Activated CD4-positive, CD25-positive, alpha-beta regulatory T cell treated with anti-CD3 and anti-CD28 coated beads, Interleukin-2, amount 50 U/mL, for 72 hours (primary cell): ENCODE results near the gene LIMS2.

Experiments
- DNase-seq: peaks from one replicate; pipeline ENCODE4 v3.0.0; 2021

Gene LIMS2

GRCh38 chr2:127658146-127658545, 17.2 kb downstream of the LIMS2 start:
- DNase-seq: no peak

- DNase-seq: no peak
Measured at GRCh38 chr2:127657232-127657595, 18.1 kb downstream of the LIMS2 start.

GRCh38 chr2:127656569-127657231, 18.6 kb downstream of the LIMS2 start:
- DNase-seq: no peak

- DNase-seq: no peak
Measured at GRCh38 chr2:127655209-127656073, 19.9 kb downstream of the LIMS2 start.

GRCh38 chr2:127654838-127655175, 20.5 kb downstream of the LIMS2 start:
- no peak for DNase-seq

- no peak for DNase-seq
Measured at GRCh38 chr2:127654084-127654837, 21.1 kb downstream of the LIMS2 start.

GRCh38 chr2:127653421-127654083, 21.8 kb downstream of the LIMS2 start:
- DNase-seq: no peak

- no peak for DNase-seq
Measured at GRCh38 chr2:127652786-127653357, 22.5 kb downstream of the LIMS2 start.

GRCh38 chr2:127651971-127652550, 23.3 kb downstream of the LIMS2 start:
- DNase-seq: no peak

GRCh38 chr2:127651381-127651809, 23.9 kb downstream of the LIMS2 start:
- DNase-seq: no peak

GRCh38 chr2:127650785-127651380, 24.4 kb downstream of the LIMS2 start:
- no peak for DNase-seq

- no peak for DNase-seq
Measured at GRCh38 chr2:127650041-127650784, 25.1 kb downstream of the LIMS2 start.

- DNase-seq: peak; percentile 90
Measured at GRCh38 chr2:127649684-127650040, 25.7 kb downstream of the LIMS2 start.

- no peak for DNase-seq
Measured at GRCh38 chr2:127649100-127649611, 26.2 kb downstream of the LIMS2 start.

GRCh38 chr2:127648321-127648720, 27.0 kb downstream of the LIMS2 start:
- DNase-seq: no peak

- no peak for DNase-seq
Measured at GRCh38 chr2:127647242-127648190, 27.8 kb downstream of the LIMS2 start.

- DNase-seq: no peak
Measured at GRCh38 chr2:127646487-127647241, 28.7 kb downstream of the LIMS2 start.

- no peak for DNase-seq
Measured at GRCh38 chr2:127645395-127646291, 29.7 kb downstream of the LIMS2 start, which contains the start of gene GPR17. Gene GPR17, plus strand, starts transcription at chr2:127646153. Its CDS starts 4,583 bp downstream, at chr2:127650736.
